Measurements from ENCODE around the gene CNIH1. TPM values are rescaled to one million over a fixed set of nuclear protein-coding genes. Genes with fewer than 3 reads are reported as not detected.

CNIH1 gene
- total and polyA plus RNA-seq, 2 of the 13 experiments (the other 11 are each of a cell fraction or from before 2014, with no cell fraction given), result 166 to 421 TPM

DNA sequence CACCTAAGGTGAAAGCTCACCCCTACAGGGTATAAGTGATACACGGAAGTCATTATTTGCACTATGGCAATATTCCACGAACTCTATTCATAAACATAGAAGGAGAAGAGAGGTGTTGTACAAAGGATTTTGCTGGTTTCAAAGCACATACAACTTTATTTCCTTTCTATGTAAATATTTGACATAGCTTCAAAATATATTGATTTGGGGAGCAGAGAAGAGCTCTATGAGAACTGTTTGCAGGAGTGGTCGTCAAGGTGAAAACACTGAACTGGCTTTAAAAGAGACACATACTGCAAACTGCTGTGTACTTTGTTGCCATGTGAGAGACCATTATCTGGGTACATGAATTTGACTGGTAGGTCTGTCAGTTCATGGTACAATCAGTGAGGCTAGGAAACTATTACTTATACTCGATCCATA is 16.7 kb downstream of the CNIH1 start (continued):
- TF ChIP-seq KDM4B (CRISPR knock-in tag; IDR thresholded peaks at IDR 0.05) (no peak), HDAC2 (CRISPR knock-in tag; IDR thresholded peaks at IDR 0.05) (peak; percentile 64; the same call in 1 of the 2 replicates), AHR (CRISPR knock-in tag; IDR thresholded peaks at IDR 0.05) (no peak), U2AF1 (optimal IDR thresholded peaks at IDR 0.05; ENCODE audit: low read depth, low read length) (no peak), HOXD1 (CRISPR knock-in tag; IDR thresholded peaks at IDR 0.05) (no peak), ZNF607 (CRISPR knock-in tag; IDR thresholded peaks at IDR 0.05; ENCODE audit: borderline replicate concordance) (no peak), ZNF850 (CRISPR knock-in tag; conservative IDR thresholded peaks at IDR 0.05) (no peak), PITX1 (CRISPR knock-in tag; IDR thresholded peaks at IDR 0.05) (peak; percentile 79), FOXC1 (CRISPR knock-in tag; IDR thresholded peaks at IDR 0.05; ENCODE audit: borderline replicate concordance) (no peak), ZFP1 (CRISPR knock-in tag; IDR thresholded peaks at IDR 0.05) (no peak), CBX2 (IDR thresholded peaks at IDR 0.05; ENCODE audit: low read depth, low read length) (no peak), CBX2 (CRISPR knock-in tag; IDR thresholded peaks at IDR 0.05; ENCODE audit: low read depth) (no peak), AKNA (CRISPR knock-in tag; IDR thresholded peaks at IDR 0.05; ENCODE audit: borderline replicate concordance) (no peak), SP2 (CRISPR knock-in tag; IDR thresholded peaks at IDR 0.05) (no peak), MYPOP (CRISPR knock-in tag; IDR thresholded peaks at IDR 0.05) (no peak)
- TF ChIP-seq, protein P1, sequence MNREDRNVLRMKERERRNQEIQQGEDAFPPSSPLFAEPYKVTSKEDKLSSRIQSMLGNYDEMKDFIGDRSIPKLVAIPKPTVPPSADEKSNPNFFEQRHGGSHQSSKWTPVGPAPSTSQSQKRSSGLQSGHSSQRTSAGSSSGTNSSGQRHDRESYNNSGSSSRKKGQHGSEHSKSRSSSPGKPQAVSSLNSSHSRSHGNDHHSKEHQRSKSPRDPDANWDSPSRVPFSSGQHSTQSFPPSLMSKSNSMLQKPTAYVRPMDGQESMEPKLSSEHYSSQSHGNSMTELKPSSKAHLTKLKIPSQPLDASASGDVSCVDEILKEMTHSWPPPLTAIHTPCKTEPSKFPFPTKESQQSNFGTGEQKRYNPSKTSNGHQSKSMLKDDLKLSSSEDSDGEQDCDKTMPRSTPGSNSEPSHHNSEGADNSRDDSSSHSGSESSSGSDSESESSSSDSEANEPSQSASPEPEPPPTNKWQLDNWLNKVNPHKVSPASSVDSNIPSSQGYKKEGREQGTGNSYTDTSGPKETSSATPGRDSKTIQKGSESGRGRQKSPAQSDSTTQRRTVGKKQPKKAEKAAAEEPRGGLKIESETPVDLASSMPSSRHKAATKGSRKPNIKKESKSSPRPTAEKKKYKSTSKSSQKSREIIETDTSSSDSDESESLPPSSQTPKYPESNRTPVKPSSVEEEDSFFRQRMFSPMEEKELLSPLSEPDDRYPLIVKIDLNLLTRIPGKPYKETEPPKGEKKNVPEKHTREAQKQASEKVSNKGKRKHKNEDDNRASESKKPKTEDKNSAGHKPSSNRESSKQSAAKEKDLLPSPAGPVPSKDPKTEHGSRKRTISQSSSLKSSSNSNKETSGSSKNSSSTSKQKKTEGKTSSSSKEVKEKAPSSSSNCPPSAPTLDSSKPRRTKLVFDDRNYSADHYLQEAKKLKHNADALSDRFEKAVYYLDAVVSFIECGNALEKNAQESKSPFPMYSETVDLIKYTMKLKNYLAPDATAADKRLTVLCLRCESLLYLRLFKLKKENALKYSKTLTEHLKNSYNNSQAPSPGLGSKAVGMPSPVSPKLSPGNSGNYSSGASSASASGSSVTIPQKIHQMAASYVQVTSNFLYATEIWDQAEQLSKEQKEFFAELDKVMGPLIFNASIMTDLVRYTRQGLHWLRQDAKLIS (CRISPR knock-in tag; IDR thresholded peaks at IDR 0.05), result no peak
- TF ChIP-seq, protein P2, sequence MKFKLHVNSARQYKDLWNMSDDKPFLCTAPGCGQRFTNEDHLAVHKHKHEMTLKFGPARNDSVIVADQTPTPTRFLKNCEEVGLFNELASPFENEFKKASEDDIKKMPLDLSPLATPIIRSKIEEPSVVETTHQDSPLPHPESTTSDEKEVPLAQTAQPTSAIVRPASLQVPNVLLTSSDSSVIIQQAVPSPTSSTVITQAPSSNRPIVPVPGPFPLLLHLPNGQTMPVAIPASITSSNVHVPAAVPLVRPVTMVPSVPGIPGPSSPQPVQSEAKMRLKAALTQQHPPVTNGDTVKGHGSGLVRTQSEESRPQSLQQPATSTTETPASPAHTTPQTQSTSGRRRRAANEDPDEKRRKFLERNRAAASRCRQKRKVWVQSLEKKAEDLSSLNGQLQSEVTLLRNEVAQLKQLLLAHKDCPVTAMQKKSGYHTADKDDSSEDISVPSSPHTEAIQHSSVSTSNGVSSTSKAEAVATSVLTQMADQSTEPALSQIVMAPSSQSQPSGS (CRISPR knock-in tag; IDR thresholded peaks at IDR 0.05), result 0 out of 2 replicates have a peak, but pooled peaks have one; percentile 33

All from HepG2 (cell line).